Prostate gland (tissue), 2 donors: ENCODE data around the gene ATP2C2. TPM values are rescaled to one million over a fixed set of nuclear protein-coding genes. Genes with fewer than 3 reads are reported as not detected.

Source experiments
- DNase-seq: peaks from one replicate; pipeline ENCODE4 v3.0.0-alpha.2; 2019; ENCODE audit warnings: low spot score
- H3K27ac ChIP-seq, 2 donors: fragments of 200-600 bp; sonication (generic); 2 replicates each; pipeline ENCODE4 v1.5.1; 2017 to 2019
- H3K27me3 ChIP-seq: fragments of 200-600 bp; sonication (generic); replicated peaks from 2 replicates; pipeline ENCODE4 v1.5.1; 2019; ENCODE audit not compliant: insufficient read depth
- H3K36me3 ChIP-seq, 2 donors: fragments of 200-600 bp; sonication (generic); 1 replicate in 1 of 2; 2 replicates in 1 of 2; pipeline versions ENCODE4 v1.5.1 to v1.8.1; 2017 to 2019
- H3K4me1 ChIP-seq: fragments of 200-600 bp; sonication (generic); replicated peaks from 2 replicates; pipeline ENCODE4 v1.5.1; 2019
- H3K4me3 ChIP-seq, 2 donors: fragments of 200-600 bp; sonication (generic); 2 replicates each; pipeline ENCODE4 v1.5.1; 2017 to 2019
- H3K9me3 ChIP-seq: fragments of 200-600 bp; sonication (generic); 2 replicates; pipeline ENCODE4 v1.5.1; 2017
- POLR2A ChIP-seq: fragments of 450-650 bp; IDR thresholded peaks from one replicate; pipeline ENCODE4 v1.6.1; 2016; ENCODE audit warnings: antibody characterized with exemption, mild to moderate bottlenecking
- POLR2AphosphoS5 ChIP-seq: sonication (generic); formaldehyde crosslinking; IDR thresholded peaks from one replicate; pipeline ENCODE4 v1.6.1; 2017; ENCODE audit warnings: antibody characterized with exemption
- WGBS: methylation state at CpG from one replicate; pipeline ENCODE4 v1.1.5; 2018; 5-methylcytosine and 5-hydroxymethylcytosine counted together
- intact Hi-C: fragments of 100-400 bp; cut with DNase I; formaldehyde crosslinking; loops from one replicate; pipeline ENCODE4 v1.14.2; 2022
- total RNA-seq, 2 donors: library from RNA; depleted of rRNA; stranded (reverse); fragments of >200 nt; gene quantifications; one replicate each; pipeline ENCODE4 v1.1.0, GENCODE V29; 2016
- TF ChIP-seq, protein P1 (sequence below), 4 experiments: fragments of 200-600 bp in 2 of 4; fragments of 450-650 bp in 2 of 4; sonication (generic) in 2 of 4; IDR thresholded peaks; 1 replicate in 3 of 4; 2 replicates in 1 of 4; pipeline ENCODE4 v1.5.1; 2016 to 2019; ENCODE audit warnings: antibody characterized with exemption in 4 of 4, mild to moderate bottlenecking in 2 of 4, moderate library complexity in 2 of 4

Gene ATP2C2
- total RNA-seq, 2 donors from 2014 or later, result 43.7 to 56.1 TPM

DNA sequence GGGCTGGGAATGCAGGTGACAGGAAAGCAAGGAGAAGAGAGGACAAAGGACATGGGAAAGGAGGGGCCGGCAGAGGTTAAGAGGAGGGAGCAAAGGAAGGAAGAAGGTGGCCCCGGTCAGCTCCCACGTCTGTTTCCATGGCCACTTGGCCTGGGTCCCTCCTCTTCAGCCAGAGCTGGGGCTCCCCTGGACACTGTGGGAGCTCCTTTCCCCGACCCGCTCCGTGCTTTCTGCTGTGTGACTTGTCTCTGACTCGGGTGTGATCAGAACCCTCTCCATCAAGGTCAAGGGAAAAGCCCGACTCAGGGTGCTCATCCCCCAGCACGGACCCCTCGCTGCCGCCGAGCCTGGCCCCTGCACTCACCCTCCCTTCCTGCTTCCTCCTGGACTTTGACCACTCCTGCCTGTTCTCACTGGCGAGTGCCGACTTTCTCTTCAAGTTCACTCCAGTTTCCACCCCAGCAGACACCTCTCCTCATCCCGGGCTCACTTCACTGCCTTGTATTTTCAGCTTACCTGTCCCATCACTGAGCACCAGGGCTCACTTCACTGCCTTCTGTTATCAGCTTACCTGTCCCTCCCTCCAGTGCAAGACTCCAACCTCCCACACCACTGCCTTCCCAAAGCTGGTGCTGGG lies 74.9 kb downstream of the ATP2C2 start:
- no peak for TF ChIP-seq POLR2A
- TF ChIP-seq, protein P1, sequence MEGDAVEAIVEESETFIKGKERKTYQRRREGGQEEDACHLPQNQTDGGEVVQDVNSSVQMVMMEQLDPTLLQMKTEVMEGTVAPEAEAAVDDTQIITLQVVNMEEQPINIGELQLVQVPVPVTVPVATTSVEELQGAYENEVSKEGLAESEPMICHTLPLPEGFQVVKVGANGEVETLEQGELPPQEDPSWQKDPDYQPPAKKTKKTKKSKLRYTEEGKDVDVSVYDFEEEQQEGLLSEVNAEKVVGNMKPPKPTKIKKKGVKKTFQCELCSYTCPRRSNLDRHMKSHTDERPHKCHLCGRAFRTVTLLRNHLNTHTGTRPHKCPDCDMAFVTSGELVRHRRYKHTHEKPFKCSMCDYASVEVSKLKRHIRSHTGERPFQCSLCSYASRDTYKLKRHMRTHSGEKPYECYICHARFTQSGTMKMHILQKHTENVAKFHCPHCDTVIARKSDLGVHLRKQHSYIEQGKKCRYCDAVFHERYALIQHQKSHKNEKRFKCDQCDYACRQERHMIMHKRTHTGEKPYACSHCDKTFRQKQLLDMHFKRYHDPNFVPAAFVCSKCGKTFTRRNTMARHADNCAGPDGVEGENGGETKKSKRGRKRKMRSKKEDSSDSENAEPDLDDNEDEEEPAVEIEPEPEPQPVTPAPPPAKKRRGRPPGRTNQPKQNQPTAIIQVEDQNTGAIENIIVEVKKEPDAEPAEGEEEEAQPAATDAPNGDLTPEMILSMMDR (IDR thresholded peaks at IDR 0.05), result no peak
- no peak for TF ChIP-seq POLR2AphosphoS5
- Histone ChIP-seq H3K4me3 (no peak overlapping the region), H3K36me3 (no peaks in the 10 kb centered on the region), H3K27ac (no peak overlapping the region), H3K4me1 (peaks cover 3% of the 10 kb centered on the region), H3K9me3 (no peaks in the 10 kb centered on the region), H3K27me3 (no peaks in the 10 kb centered on the region)
- intact Hi-C loops, result no loop called here
- 60% methylated on average over 15 of the region's 15 CpGs for WGBS
- DNase-seq, result no peak

DNA sequence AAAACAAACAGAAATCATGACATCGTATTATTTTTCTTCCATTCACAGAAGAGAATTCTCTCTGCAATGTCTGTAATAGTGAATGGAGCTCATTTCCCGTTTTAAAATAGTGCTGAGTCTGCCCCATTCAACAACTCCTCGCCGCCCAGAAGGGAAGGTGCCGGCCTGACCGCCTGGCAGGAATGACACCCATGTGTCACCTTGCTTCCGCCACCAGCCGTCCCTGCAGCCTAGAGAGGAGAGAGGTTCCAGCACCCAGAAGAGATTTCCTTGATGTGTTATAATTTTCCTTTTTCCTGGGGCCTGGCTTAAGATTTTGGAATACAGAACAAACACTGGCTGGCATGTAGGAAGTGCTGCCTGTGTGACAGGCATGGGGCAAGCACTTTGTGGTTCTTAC lies 76.1 kb downstream of the ATP2C2 start:
- no peak for DNase-seq
- Histone ChIP-seq H3K36me3 (no peaks in the 10 kb centered on the region), H3K4me1 (no peaks in the 10 kb centered on the region), H3K9me3 (no peaks in the 10 kb centered on the region), H3K27me3 (no peaks in the 10 kb centered on the region), H3K27ac (no peak overlapping the region), H3K4me3 (no peak overlapping the region)
- no peak for TF ChIP-seq POLR2A
- TF ChIP-seq, protein P1 (IDR thresholded peaks at IDR 0.05), result no peak
- no peak for TF ChIP-seq POLR2AphosphoS5
- intact Hi-C loops, result no loop called here
- WGBS, result 83% methylated on average over 8 of the region's 8 CpGs

DNA sequence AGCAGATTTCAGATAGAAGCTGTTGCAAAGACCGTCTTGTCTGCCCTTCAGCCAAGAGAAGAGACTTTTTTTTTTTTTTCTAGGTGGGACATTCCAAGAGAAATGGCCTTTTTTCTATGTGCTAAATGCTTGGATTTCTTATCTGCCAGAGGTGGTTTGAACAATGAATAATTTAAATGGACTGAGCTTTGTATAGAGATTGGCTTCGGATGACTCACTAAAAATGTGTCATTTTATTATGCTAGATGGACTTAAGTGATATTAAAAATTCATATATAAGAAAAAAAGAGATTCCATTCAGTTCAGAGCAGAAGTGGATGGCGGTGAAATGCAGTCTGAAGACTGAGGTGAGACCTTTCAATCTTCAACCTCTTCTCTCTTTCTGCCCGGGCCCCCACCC lies 77.7 kb downstream of the ATP2C2 start:
- no peaks in the 10 kb centered on the region for H3K4me1 ChIP-seq
- WGBS, result 76% methylated on average over 4 of the region's 4 CpGs
- no peak overlapping the region for H3K27ac ChIP-seq
- no peak for TF ChIP-seq POLR2A
- TF ChIP-seq, protein P1 (IDR thresholded peaks at IDR 0.05), result no peak
- no peak for TF ChIP-seq POLR2AphosphoS5
- intact Hi-C loops, result no loop called here
- no peaks in the 10 kb centered on the region for H3K27me3 ChIP-seq
- no peaks in the 10 kb centered on the region for H3K36me3 ChIP-seq
- H3K4me3 ChIP-seq, result no peak overlapping the region
- no peak for DNase-seq
- H3K9me3 ChIP-seq, result no peaks in the 10 kb centered on the region

DNA sequence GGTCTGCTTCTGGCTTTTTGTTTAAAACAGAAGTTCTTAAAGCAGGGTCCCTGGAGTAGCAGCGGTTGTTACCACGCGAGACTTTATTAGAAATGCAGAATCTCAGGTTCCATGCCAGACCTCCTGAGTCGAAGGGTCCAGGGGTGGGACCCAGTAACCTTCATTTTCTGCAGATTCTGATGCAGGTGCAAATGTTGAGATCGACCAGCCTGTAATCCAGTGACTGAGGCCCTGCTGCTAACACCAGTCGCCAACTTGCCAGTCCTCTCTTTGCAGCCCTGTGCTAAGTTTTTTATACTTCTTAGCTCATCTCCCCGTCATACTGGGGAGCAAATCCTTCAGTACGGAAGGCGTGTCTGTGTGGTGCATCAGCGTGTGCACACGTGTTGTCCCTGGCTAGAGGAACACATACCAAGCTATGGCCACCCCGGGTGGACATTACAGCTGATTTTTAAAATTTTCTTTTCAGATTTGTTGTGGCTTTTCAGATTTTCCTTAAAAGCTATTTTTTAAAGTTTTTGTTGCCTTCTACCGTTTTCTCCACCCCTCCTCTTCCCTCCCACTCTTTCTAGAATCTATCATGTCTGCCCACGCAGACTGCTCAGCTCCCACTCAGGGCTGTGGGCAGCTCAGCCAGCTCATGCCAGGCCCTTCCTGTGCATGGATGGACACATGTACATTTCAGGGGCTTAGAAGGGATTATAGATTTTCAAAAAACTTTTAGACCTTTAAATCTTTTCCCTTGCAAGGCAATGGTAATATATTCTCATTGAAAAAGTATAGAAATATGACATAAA lies 78.5 kb downstream of the ATP2C2 start:
- DNase-seq, result no peak
- Histone ChIP-seq H3K27me3 (no peaks in the 10 kb centered on the region), H3K9me3 (no peaks in the 10 kb centered on the region), H3K4me1 (no peaks in the 10 kb centered on the region), H3K4me3 (no peak overlapping the region), H3K27ac (no peak overlapping the region), H3K36me3 (no peaks in the 10 kb centered on the region)
- TF ChIP-seq POLR2A (no peak), POLR2AphosphoS5 (no peak)
- TF ChIP-seq, protein P1 (IDR thresholded peaks at IDR 0.05), result no peak
- 80% methylated on average over 14 of the region's 14 CpGs for WGBS
- intact Hi-C loops, result no loop called here

DNA sequence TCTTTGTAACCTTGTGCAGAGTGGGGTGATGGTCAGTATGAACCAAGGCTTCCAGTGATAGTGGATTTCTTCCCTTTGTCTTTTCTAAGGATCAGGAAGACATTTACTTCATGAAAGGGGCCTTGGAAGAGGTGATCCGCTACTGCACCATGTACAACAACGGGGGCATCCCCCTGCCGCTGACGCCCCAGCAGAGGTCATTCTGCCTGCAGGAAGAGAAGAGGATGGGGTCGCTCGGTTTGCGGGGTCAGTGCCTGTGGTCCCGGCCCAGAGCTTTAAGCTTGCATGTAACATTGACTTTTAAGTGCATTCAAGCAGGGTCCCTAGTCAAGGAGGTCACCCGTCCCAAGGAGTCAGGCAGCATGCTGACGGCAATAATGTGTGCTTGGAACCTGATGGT lies 80.1 kb downstream of the ATP2C2 start:
- Histone ChIP-seq H3K9me3 (no peaks in the 10 kb centered on the region), H3K36me3 (no peaks in the 10 kb centered on the region), H3K4me3 (no peak overlapping the region), H3K4me1 (no peaks in the 10 kb centered on the region), H3K27me3 (no peaks in the 10 kb centered on the region), H3K27ac (no peak overlapping the region)
- no peak for DNase-seq
- TF ChIP-seq POLR2AphosphoS5, result no peak
- no peak for TF ChIP-seq POLR2A
- TF ChIP-seq, protein P1 (IDR thresholded peaks at IDR 0.05), result no peak
- intact Hi-C loops, result no loop called here
- 93% methylated on average over 10 of the region's 10 CpGs for WGBS
